ENCODE measurements around the gene GPR180.

Gene GPR180

GRCh38 chr13:94678845-94679244 is 77.2 kb downstream of the GPR180 start:
- H3K4me3 ChIP-seq (ENCODE audit: low read depth, low read length): no peak overlapping the region
- TF ChIP-seq CTCF (IDR thresholded peaks at IDR 0.05; ENCODE audit: borderline replicate concordance, insufficient read depth, low read depth, low read length): no peak

GRCh38 chr13:94679614-94680013 is 78.0 kb downstream of the GPR180 start:
- no peak for TF ChIP-seq CTCF (IDR thresholded peaks at IDR 0.05; ENCODE audit: borderline replicate concordance, insufficient read depth, low read depth, low read length)
- H3K4me3 ChIP-seq (ENCODE audit: low read depth, low read length): no peak overlapping the region

- H3K4me3 ChIP-seq (ENCODE audit: low read depth, low read length): no peak overlapping the region
- no peak for TF ChIP-seq CTCF (IDR thresholded peaks at IDR 0.05; ENCODE audit: borderline replicate concordance, insufficient read depth, low read depth, low read length)
These were observed 80.6 kb downstream of the GPR180 start for GRCh38 chr13:94682229-94682628.

GRCh38 chr13:94683409-94683808 is 81.8 kb downstream of the GPR180 start:
- H3K4me3 ChIP-seq (ENCODE audit: low read depth, low read length): no peak overlapping the region
- no peak for TF ChIP-seq CTCF (IDR thresholded peaks at IDR 0.05; ENCODE audit: borderline replicate concordance, insufficient read depth, low read depth, low read length)

Measured in GM12875 (cell line).